HG03571 (cell line): Measurements from ENCODE around the gene BRPF3.
"Not testable (repeated sequence)": the region's sequence is repeated elsewhere in the genome, so short reads cannot be mapped to it uniquely, and the experiment has no call there.

Experiments
- ATAC-seq: cut with Tn5 transposase; IDR thresholded peaks from one replicate; pipeline ENCODE4 v1.9.1; 2021; ENCODE audit not compliant: unreplicated experiment

Gene BRPF3

GRCh38 chr6:36200154-36200891 is 3.8 kb downstream of the BRPF3 start:
- ATAC-seq: no peak

GRCh38 chr6:36200998-36201596 is 4.6 kb downstream of the BRPF3 start:
- ATAC-seq: no peak

- no peak for ATAC-seq
These were observed 5.1 kb downstream of the BRPF3 start for GRCh38 chr6:36201612-36202011.

GRCh38 chr6:36202101-36202500 is 5.6 kb downstream of the BRPF3 start:
- no peak for ATAC-seq

GRCh38 chr6:36204068-36204753 is 7.7 kb downstream of the BRPF3 start:
- no peak for ATAC-seq

GRCh38 chr6:36207155-36207554 is 10.6 kb downstream of the BRPF3 start:
- ATAC-seq: no peak

- ATAC-seq: no peak
These were observed 13.1 kb downstream of the BRPF3 start for GRCh38 chr6:36209606-36210005.

- no peak for ATAC-seq
These were observed 13.6 kb downstream of the BRPF3 start for GRCh38 chr6:36210182-36210581.

- ATAC-seq: no peak
These were observed 14.5 kb downstream of the BRPF3 start for GRCh38 chr6:36210886-36211595.

GRCh38 chr6:36216559-36216958 is 20.0 kb downstream of the BRPF3 start:
- no peak for ATAC-seq

- no peak for ATAC-seq
These were observed 20.6 kb downstream of the BRPF3 start for GRCh38 chr6:36217188-36217587.

- no peak for ATAC-seq
These were observed 21.4 kb downstream of the BRPF3 start for GRCh38 chr6:36217946-36218345.

- ATAC-seq: not testable (repeated sequence)
These were observed 22.0 kb downstream of the BRPF3 start for GRCh38 chr6:36218516-36218915.

- ATAC-seq: no peak
These were observed 22.5 kb downstream of the BRPF3 start for GRCh38 chr6:36219081-36219480.

- ATAC-seq: no peak
These were observed 23.7 kb downstream of the BRPF3 start for GRCh38 chr6:36220226-36220625.

- no peak for ATAC-seq
These were observed 25.1 kb downstream of the BRPF3 start for GRCh38 chr6:36221674-36222073.

GRCh38 chr6:36222924-36223323 is 26.4 kb downstream of the BRPF3 start:
- no peak for ATAC-seq

GRCh38 chr6:36223706-36224105 is 27.2 kb downstream of the BRPF3 start:
- no peak for ATAC-seq

- ATAC-seq: no peak
These were observed 28.4 kb downstream of the BRPF3 start for GRCh38 chr6:36224918-36225461.

GRCh38 chr6:36226438-36227047 is 30.0 kb downstream of the BRPF3 start:
- no peak for ATAC-seq
